HG02981 (cell line): ENCODE measurements around the gene SCAF8.

Experiments used
- ATAC-seq: cut with Tn5 transposase; IDR thresholded peaks from one replicate; pipeline ENCODE4 v1.9.1; 2021; ENCODE audit warnings: mild to moderate bottlenecking, moderate library complexity; ENCODE audit not compliant: unreplicated experiment

SCAF8 gene

GRCh38 chr6:154824076-154824475, 90.9 kb downstream of the SCAF8 start:
- no peak for ATAC-seq

GRCh38 chr6:154829970-154830369, 96.8 kb downstream of the SCAF8 start:
- ATAC-seq = no peak

GRCh38 chr6:154830771-154831170, 97.6 kb downstream of the SCAF8 start:
- no peak for ATAC-seq

GRCh38 chr6:154835307-154835706, 102.1 kb downstream of the SCAF8 start:
- no peak for ATAC-seq

- no peak for ATAC-seq
Observed at GRCh38 chr6:154839546-154839945, 106.3 kb downstream of the SCAF8 start.

GRCh38 chr6:154840363-154840762, 107.1 kb downstream of the SCAF8 start:
- ATAC-seq = no peak

GRCh38 chr6:154841109-154841508, 107.9 kb downstream of the SCAF8 start:
- no peak for ATAC-seq

GRCh38 chr6:154842833-154843232, 109.6 kb downstream of the SCAF8 start:
- ATAC-seq = no peak

GRCh38 chr6:154847318-154847717, 114.1 kb downstream of the SCAF8 start:
- ATAC-seq = no peak

GRCh38 chr6:154848580-154848979, 115.4 kb downstream of the SCAF8 start:
- no peak for ATAC-seq

- ATAC-seq = no peak
Observed at GRCh38 chr6:154849475-154849874, 116.3 kb downstream of the SCAF8 start.

GRCh38 chr6:154852687-154853086, 119.5 kb downstream of the SCAF8 start:
- no peak for ATAC-seq

- ATAC-seq = no peak
Observed at GRCh38 chr6:154857529-154857928, 124.3 kb downstream of the SCAF8 start.

GRCh38 chr6:154861825-154862224, 128.6 kb downstream of the SCAF8 start:
- no peak for ATAC-seq

- ATAC-seq = no peak
Observed at GRCh38 chr6:154862536-154862935, 129.3 kb downstream of the SCAF8 start.

- ATAC-seq = no peak
Observed at GRCh38 chr6:154864066-154864430, 130.8 kb downstream of the SCAF8 start.

- ATAC-seq = no peak
Observed at GRCh38 chr6:154865291-154865690, 132.1 kb downstream of the SCAF8 start.

- no peak for ATAC-seq
Observed at GRCh38 chr6:154868143-154868594, 135.0 kb downstream of the SCAF8 start.

GRCh38 chr6:154872542-154873114, 139.4 kb downstream of the SCAF8 start:
- ATAC-seq = no peak

GRCh38 chr6:154873546-154873945, 140.3 kb downstream of the SCAF8 start:
- ATAC-seq = no peak

GRCh38 chr6:154874773-154875592, 141.8 kb downstream of the SCAF8 start:
- ATAC-seq = no peak

- no peak for ATAC-seq
Observed at GRCh38 chr6:154876486-154877280, 143.5 kb downstream of the SCAF8 start.
